Esophagus muscularis mucosa (tissue), 4 donors: ENCODE measurements around the gene DIP2C. TPM values are rescaled to one million over a fixed set of nuclear protein-coding genes. Genes with fewer than 3 reads are reported as not detected.

ENCODE experiments used
- DNase-seq: peaks from one replicate; pipeline ENCODE4 v3.0.0-alpha.2; 2017; ENCODE audit errors: extremely low spot score
- H3K27ac ChIP-seq, 4 donors: fragments of 200-600 bp; sonication (generic); replicated peaks in 1 of 4; 1 replicate in 3 of 4; 2 replicates in 1 of 4; pipeline ENCODE4 v1.5.1; 2016 to 2019; ENCODE audit warnings: mild to moderate bottlenecking in 1 of 4
- H3K27me3 ChIP-seq, 4 donors: fragments of 200-600 bp; sonication (generic); one replicate each; pipeline versions ENCODE4 v1.5.1 to v1.6.0; 2016 to 2019
- H3K36me3 ChIP-seq, 4 donors: fragments of 200-600 bp; sonication (generic); one replicate each; pipeline ENCODE4 v1.5.1; 2016 to 2019
- H3K4me1 ChIP-seq, 4 donors: fragments of 200-600 bp; sonication (generic); one replicate each; pipeline ENCODE4 v1.5.1; 2016 to 2019
- H3K4me3 ChIP-seq, 4 donors: fragments of 200-600 bp; sonication (generic); 1 replicate in 2 of 4; 2 replicates in 2 of 4; pipeline ENCODE4 v1.5.1; 2016 to 2019; ENCODE audit warnings: mild to moderate bottlenecking in 4 of 4, moderate library complexity in 1 of 4
- H3K9me3 ChIP-seq, 4 donors: fragments of 200-600 bp; sonication (generic); 1 replicate in 3 of 4; 2 replicates in 1 of 4; pipeline ENCODE4 v1.5.1; 2016 to 2019
- EP300 ChIP-seq: sonication (generic); formaldehyde crosslinking; IDR thresholded peaks from one replicate; pipeline ENCODE4 v1.6.1; 2017; ENCODE audit warnings: antibody characterized with exemption
- POLR2A ChIP-seq: fragments of 450-650 bp; IDR thresholded peaks from one replicate; pipeline ENCODE4 v1.6.1; 2017; ENCODE audit warnings: antibody characterized with exemption, moderate library complexity, mild to moderate bottlenecking, low read depth
- POLR2AphosphoS5 ChIP-seq, 2 donors: sonication (generic); formaldehyde crosslinking; IDR thresholded peaks; one replicate each; pipeline ENCODE4 v1.6.1; 2017; ENCODE audit warnings: antibody characterized with exemption in 2 of 2
- WGBS: methylation state at CpG from one replicate; pipeline ENCODE4 v1.1.5; 2018; 5-methylcytosine and 5-hydroxymethylcytosine counted together
- intact Hi-C: fragments of 100-400 bp; cut with DNase I; formaldehyde crosslinking; loops from one replicate; pipeline ENCODE4 v1.15.1; 2023
- total RNA-seq, 4 donors: library from RNA; depleted of rRNA; stranded (reverse); fragments of >200 nt; gene quantifications; one replicate each; pipeline versions ENCODE4 v1.1.0 to v1.2.1, GENCODE V29; 2016
- TF ChIP-seq, protein P1 (sequence below), 3 experiments: fragments of 200-600 bp in 2 of 3; fragments of 450-650 bp in 1 of 3; sonication (generic) in 2 of 3; IDR thresholded peaks; one replicate each; pipeline ENCODE4 v1.5.1; 2017 to 2019; ENCODE audit warnings: antibody characterized with exemption in 3 of 3, mild to moderate bottlenecking in 2 of 3, moderate library complexity in 1 of 3

Gene DIP2C
- total RNA-seq, 4 donors from 2014 or later, result 38.6 to 66.4 (median 55.7) TPM

DNA sequence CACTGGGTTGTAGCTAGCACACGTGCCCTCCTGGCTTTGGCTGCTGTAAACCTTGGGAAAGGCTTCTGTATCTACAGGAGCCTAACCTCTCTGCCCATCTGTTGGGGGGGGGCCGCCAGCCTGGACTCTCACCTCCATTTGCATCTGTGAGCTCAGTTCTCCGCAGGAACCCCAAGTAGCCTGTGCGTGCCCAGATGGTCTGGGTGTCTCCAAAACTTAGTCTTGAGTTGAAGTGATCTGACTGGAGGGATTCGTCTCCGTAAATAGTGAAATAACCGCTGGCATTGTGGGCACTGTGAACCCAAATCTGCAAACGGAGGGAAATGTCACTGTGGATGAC lies 406.4 kb downstream of the DIP2C start:
- peaks cover 13 to 87% (median 72%) of the 10 kb centered on the region in 4 donors for H3K36me3 ChIP-seq

DNA sequence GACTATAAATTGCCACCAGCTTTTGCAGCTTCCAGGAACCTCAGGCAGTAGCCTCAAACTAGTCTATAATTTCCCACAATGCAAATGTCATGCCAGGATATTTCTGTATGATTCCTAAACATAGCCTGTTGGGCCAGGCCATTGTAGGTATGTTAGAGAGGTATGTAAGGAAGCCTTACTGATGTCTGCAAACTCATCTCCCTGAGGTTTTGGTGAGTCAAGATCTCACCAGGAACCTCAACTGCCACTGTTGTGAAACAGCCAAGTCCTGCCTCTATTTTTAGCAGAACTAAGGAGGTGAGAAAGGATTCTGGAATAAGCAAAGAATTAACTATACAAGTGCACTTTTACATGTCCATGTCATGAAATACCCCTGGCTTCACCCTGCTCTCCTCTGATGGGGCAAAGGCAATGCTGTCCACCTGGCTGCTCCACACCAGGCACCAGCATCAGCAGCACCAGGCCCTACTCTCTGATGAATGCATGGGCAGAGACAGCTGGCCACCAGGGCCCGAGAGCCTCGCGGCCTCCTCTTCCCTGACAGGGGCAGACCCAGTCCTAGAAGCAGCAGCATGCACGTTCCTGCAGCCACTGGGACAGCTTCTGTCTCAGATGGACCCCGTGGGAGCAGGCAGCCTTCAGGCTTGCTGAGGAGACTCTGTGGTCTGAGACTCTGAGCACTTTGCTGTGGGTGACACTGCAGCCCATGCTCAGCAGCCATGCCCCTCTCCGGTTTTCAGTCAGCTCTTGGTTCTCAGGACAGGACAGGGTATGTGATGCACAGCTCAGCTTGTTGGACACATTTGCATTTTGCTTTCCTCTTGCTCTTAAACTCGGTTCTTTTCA lies 407.0 kb downstream of the DIP2C start:
- no peaks in the 10 kb centered on the region for H3K27me3 ChIP-seq
- no peak overlapping the region for H3K4me3 ChIP-seq
- TF ChIP-seq EP300 (no peak), POLR2A (no peak)
- no peak for DNase-seq
- no peak overlapping the region for H3K27ac ChIP-seq
- peaks cover 8 to 25% (median 18%) of the 10 kb centered on the region in 4 donors for H3K4me1 ChIP-seq
- WGBS, result 80% methylated on average over 7 of the region's 7 CpGs
- no peaks in the 10 kb centered on the region for H3K9me3 ChIP-seq
- intact Hi-C loops, result no loop called here
- H3K36me3 ChIP-seq, result peaks cover 17 to 89% (median 75%) of the 10 kb centered on the region in 4 donors

More for the DNA sequence above, 406.4 kb downstream of the DIP2C start:
- DNase-seq, result no peak
- Histone ChIP-seq H3K27me3 (no peaks in the 10 kb centered on the region), H3K4me1 (peaks cover 8 to 30% (median 20%) of the 10 kb centered on the region in 4 donors), H3K27ac (no peak overlapping the region), H3K4me3 (no peak overlapping the region), H3K9me3 (no peaks in the 10 kb centered on the region)
- 92% methylated on average over 8 of the region's 8 CpGs for WGBS
- intact Hi-C loops, result no loop called here
- TF ChIP-seq POLR2A, result no peak
- TF ChIP-seq EP300, result no peak
- TF ChIP-seq, protein P1, sequence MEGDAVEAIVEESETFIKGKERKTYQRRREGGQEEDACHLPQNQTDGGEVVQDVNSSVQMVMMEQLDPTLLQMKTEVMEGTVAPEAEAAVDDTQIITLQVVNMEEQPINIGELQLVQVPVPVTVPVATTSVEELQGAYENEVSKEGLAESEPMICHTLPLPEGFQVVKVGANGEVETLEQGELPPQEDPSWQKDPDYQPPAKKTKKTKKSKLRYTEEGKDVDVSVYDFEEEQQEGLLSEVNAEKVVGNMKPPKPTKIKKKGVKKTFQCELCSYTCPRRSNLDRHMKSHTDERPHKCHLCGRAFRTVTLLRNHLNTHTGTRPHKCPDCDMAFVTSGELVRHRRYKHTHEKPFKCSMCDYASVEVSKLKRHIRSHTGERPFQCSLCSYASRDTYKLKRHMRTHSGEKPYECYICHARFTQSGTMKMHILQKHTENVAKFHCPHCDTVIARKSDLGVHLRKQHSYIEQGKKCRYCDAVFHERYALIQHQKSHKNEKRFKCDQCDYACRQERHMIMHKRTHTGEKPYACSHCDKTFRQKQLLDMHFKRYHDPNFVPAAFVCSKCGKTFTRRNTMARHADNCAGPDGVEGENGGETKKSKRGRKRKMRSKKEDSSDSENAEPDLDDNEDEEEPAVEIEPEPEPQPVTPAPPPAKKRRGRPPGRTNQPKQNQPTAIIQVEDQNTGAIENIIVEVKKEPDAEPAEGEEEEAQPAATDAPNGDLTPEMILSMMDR (IDR thresholded peaks at IDR 0.05), result no peak
- TF ChIP-seq POLR2AphosphoS5 (IDR thresholded peaks at IDR 0.05), result no peak

DNA sequence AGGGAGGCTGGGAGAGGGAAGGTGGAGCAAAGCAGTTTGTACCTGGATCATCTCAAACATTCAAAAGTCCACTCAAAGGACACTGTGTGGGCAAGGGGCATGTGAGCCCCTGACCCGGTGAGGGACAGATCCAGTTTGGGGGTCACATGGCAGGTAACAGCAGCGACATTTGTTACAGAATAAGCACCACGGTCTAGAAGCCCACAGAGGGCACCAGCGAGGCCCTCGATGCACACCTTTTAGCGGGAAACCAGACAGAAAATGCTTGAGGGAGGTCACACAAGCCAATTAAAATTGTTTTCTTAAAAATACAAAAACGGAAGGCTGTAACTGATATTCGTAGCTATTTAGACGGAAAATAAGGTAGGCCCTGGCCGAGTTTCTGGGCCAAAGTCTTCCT lies 409.8 kb downstream of the DIP2C start:
- no peak overlapping the region for H3K4me3 ChIP-seq
- intact Hi-C loops, result no loop called here
- H3K4me1 ChIP-seq, result peaks cover 6 to 13% (median 9%) of the 10 kb centered on the region in 4 donors
- no peak for DNase-seq
- TF ChIP-seq POLR2AphosphoS5 (IDR thresholded peaks at IDR 0.05), result no peak
- no peak for TF ChIP-seq POLR2A
- no peak for TF ChIP-seq EP300
- TF ChIP-seq, protein P1 (IDR thresholded peaks at IDR 0.05), result no peak
- no peak overlapping the region for H3K27ac ChIP-seq
- 92% methylated on average over 10 of the region's 10 CpGs for WGBS
- no peaks in the 10 kb centered on the region for H3K27me3 ChIP-seq
- H3K9me3 ChIP-seq, result no peaks in the 10 kb centered on the region
- H3K36me3 ChIP-seq, result peaks cover 23 to 96% (median 74%) of the 10 kb centered on the region in 4 donors

DNA sequence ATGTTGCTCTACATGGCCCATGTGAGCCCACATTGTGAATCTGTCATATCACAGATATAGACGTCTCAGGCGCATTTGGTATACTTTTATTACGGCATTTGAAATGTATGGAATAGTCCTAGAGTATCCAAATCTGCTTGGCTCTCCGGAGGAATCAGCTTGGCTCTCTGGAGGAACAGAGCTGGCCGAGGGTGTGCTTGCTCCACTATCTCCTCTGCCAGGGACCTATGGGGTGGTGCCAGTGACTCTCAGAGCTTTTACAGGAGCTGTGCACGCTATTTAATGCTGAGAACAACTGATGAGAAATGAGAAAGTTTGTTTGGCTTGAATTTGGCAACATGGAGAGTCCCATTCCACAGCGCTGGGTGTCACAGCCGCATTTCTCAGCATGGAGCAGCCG lies 410.2 kb downstream of the DIP2C start:
- TF ChIP-seq POLR2AphosphoS5 (IDR thresholded peaks at IDR 0.05), result no peak
- TF ChIP-seq POLR2A, result no peak
- TF ChIP-seq EP300, result no peak
- TF ChIP-seq, protein P1 (IDR thresholded peaks at IDR 0.05), result no peak
- Histone ChIP-seq H3K9me3 (no peaks in the 10 kb centered on the region), H3K27ac (no peak overlapping the region), H3K27me3 (no peaks in the 10 kb centered on the region), H3K4me3 (no peak overlapping the region), H3K4me1 (peaks cover 6 to 13% (median 9%) of the 10 kb centered on the region in 4 donors), H3K36me3 (peaks cover 23 to 94% (median 71%) of the 10 kb centered on the region in 4 donors)
- no peak for DNase-seq
- intact Hi-C loops, result no loop called here
- WGBS, result 95% methylated on average over 9 of the region's 9 CpGs

DNA sequence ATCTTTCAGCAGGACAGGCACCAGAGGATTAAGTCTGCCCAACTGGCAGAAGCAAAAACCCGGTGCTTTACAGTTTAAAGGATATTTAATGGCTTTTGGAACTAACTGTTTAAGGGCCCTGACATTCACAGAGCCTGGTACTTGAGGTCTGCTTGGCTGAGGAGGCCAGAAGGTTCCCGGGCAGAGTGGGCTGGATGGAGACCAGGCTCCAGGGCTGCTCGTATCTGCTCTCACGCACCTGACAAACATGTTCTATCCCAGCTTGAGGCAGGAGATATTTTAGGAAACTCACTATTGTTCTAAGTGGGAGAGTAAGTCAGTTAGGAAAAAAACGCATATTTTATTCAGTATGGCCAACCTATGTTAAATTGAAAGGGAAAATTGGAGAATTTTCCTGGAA lies 410.8 kb downstream of the DIP2C start:
- TF ChIP-seq POLR2AphosphoS5 (IDR thresholded peaks at IDR 0.05) (no peak), POLR2A (no peak), EP300 (no peak)
- TF ChIP-seq, protein P1 (IDR thresholded peaks at IDR 0.05), result no peak
- 97% methylated on average over 5 of the region's 5 CpGs for WGBS
- Histone ChIP-seq H3K4me1 (peaks cover 6 to 13% (median 9%) of the 10 kb centered on the region in 4 donors), H3K9me3 (no peaks in the 10 kb centered on the region), H3K27me3 (no peaks in the 10 kb centered on the region), H3K4me3 (no peak overlapping the region), H3K36me3 (peaks cover 23 to 89% (median 69%) of the 10 kb centered on the region in 4 donors), H3K27ac (no peak overlapping the region)
- intact Hi-C loops, result no loop called here
- DNase-seq, result no peak
